ENCODE data around the gene MROH7. TPM values are rescaled to one million over a fixed set of nuclear protein-coding genes. Genes with fewer than 3 reads are reported as not detected.

Gene MROH7
- total RNA-seq, 2 donors from 2014 or later: 3.7 to 5.5 TPM

GRCh38 chr1:54728027-54728426, 86.4 kb downstream of the MROH7 start:
- H3K27me3 ChIP-seq: no peaks in the 10 kb centered on the region
- H3K9ac ChIP-seq (ENCODE audit: low read depth in 2 of 2, low read length in 2 of 2): no peak overlapping the region
- no peak for DNase-seq
- intact Hi-C loops (cut with DNase I): no loop called here
- H3K9me3 ChIP-seq: no peaks in the 10 kb centered on the region
- TF ChIP-seq CTCF (IDR thresholded peaks at IDR 0.05): no peak
- no peak overlapping the region for H3K27ac ChIP-seq
- H3K4me1 ChIP-seq: no peaks in the 10 kb centered on the region
- H3K36me3 ChIP-seq: peaks cover 5% of the 10 kb centered on the region
- H3K4me3 ChIP-seq: no peak overlapping the region

- TF ChIP-seq CTCF (IDR thresholded peaks at IDR 0.05): no peak
- H3K27ac ChIP-seq: no peak overlapping the region
These were observed 95.1 kb downstream of the MROH7 start for GRCh38 chr1:54736685-54737084.

GRCh38 chr1:54738244-54738643, 96.7 kb downstream of the MROH7 start:
- H3K36me3 ChIP-seq: no peaks in the 10 kb centered on the region
- no peaks in the 10 kb centered on the region for H3K9me3 ChIP-seq
- intact Hi-C loops (cut with DNase I): no loop called here
- no peak overlapping the region for H3K4me3 ChIP-seq
- H3K27ac ChIP-seq: no peak overlapping the region
- no peak for DNase-seq
- H3K9ac ChIP-seq (ENCODE audit: low read depth in 2 of 2, low read length in 2 of 2): no peak overlapping the region
- H3K27me3 ChIP-seq: no peaks in the 10 kb centered on the region
- TF ChIP-seq CTCF (IDR thresholded peaks at IDR 0.05): no peak
- H3K4me1 ChIP-seq: no peaks in the 10 kb centered on the region

More at GRCh38 chr1:54736685-54737084, 95.1 kb downstream of the MROH7 start:
- H3K4me3 ChIP-seq: no peak overlapping the region
- H3K27me3 ChIP-seq: no peaks in the 10 kb centered on the region
- intact Hi-C loops (cut with DNase I): no loop called here
- no peak overlapping the region for H3K9ac ChIP-seq (ENCODE audit: low read depth in 2 of 2, low read length in 2 of 2)
- peaks cover under 1% of the 10 kb centered on the region for H3K36me3 ChIP-seq
- H3K9me3 ChIP-seq: no peaks in the 10 kb centered on the region
- no peak for DNase-seq
- H3K4me1 ChIP-seq: no peaks in the 10 kb centered on the region

GRCh38 chr1:54741531-54741930, 99.9 kb downstream of the MROH7 start:
- Histone ChIP-seq H3K36me3 (no peaks in the 10 kb centered on the region), H3K9ac (ENCODE audit: low read depth in 2 of 2, low read length in 2 of 2) (no peak overlapping the region), H3K27ac (no peak overlapping the region), H3K4me1 (no peaks in the 10 kb centered on the region), H3K27me3 (no peaks in the 10 kb centered on the region), H3K4me3 (no peak overlapping the region), H3K9me3 (no peaks in the 10 kb centered on the region)
- no peak for DNase-seq
- intact Hi-C loops (cut with DNase I): no loop called here
- no peak for TF ChIP-seq CTCF (IDR thresholded peaks at IDR 0.05)

GRCh38 chr1:54742282-54742681, 100.7 kb downstream of the MROH7 start:
- H3K9ac ChIP-seq (ENCODE audit: low read depth in 2 of 2, low read length in 2 of 2): no peak overlapping the region
- no peaks in the 10 kb centered on the region for H3K27me3 ChIP-seq
- H3K9me3 ChIP-seq: no peaks in the 10 kb centered on the region
- H3K4me1 ChIP-seq: no peaks in the 10 kb centered on the region
- no peak for DNase-seq
- H3K27ac ChIP-seq: no peak overlapping the region
- no peak overlapping the region for H3K4me3 ChIP-seq
- intact Hi-C loops (cut with DNase I): no loop called here
- TF ChIP-seq CTCF (IDR thresholded peaks at IDR 0.05): no peak
- H3K36me3 ChIP-seq: no peaks in the 10 kb centered on the region

All from colonic mucosa (tissue), 4 donors.